Breast epithelium (tissue), 4 donors: ENCODE measurements around the gene DDX42. TPM values are rescaled to one million over a fixed set of nuclear protein-coding genes. Genes with fewer than 3 reads are reported as not detected.

Experiments
- DNase-seq, 2 donors: peaks; one replicate each; pipeline ENCODE4 v3.0.0-alpha.2; 2019; ENCODE audit warnings: low spot score in 2 of 2
- H3K27ac ChIP-seq, 2 donors: fragments of 200-600 bp; sonication (generic) in 1 of 2; one replicate each; pipeline ENCODE4 v1.5.1; 2016 to 2019; ENCODE audit warnings: mild to moderate bottlenecking in 1 of 2
- H3K27me3 ChIP-seq, 2 donors: fragments of 200-600 bp; sonication (generic) in 1 of 2; one replicate each; pipeline versions ENCODE4 v1.5.1 to v1.6.0; 2017 to 2019; ENCODE audit warnings: control low read depth in 1 of 2, mild to moderate bottlenecking in 1 of 2
- H3K36me3 ChIP-seq: fragments of 200-600 bp; one replicate; pipeline ENCODE4 v1.5.1; 2019
- H3K4me1 ChIP-seq, 2 donors: fragments of 200-600 bp; sonication (generic); one replicate each; pipeline ENCODE4 v1.5.1; 2016 to 2019; ENCODE audit warnings: control low read depth in 1 of 2
- H3K4me3 ChIP-seq, 3 donors: fragments of 200-600 bp; sonication (generic); 1 replicate in 2 of 3; 2 replicates in 1 of 3; pipeline ENCODE4 v1.5.1; 2016 to 2019; ENCODE audit warnings: mild to moderate bottlenecking in 3 of 3, moderate library complexity in 2 of 3
- H3K9me3 ChIP-seq, 2 donors: fragments of 200-600 bp; sonication (generic) in 1 of 2; one replicate each; pipeline ENCODE4 v1.5.1; 2016 to 2019; ENCODE audit warnings: control low read depth in 1 of 2
- POLR2A ChIP-seq: fragments of 450-650 bp; IDR thresholded peaks from one replicate; pipeline ENCODE4 v1.6.1; 2016; ENCODE audit warnings: antibody characterized with exemption, mild to moderate bottlenecking, moderate library complexity
- POLR2AphosphoS5 ChIP-seq, 3 donors: sonication (generic); formaldehyde crosslinking; IDR thresholded peaks; one replicate each; pipeline ENCODE4 v1.6.1; 2017; ENCODE audit warnings: antibody characterized with exemption in 3 of 3
- intact Hi-C: fragments of 100-400 bp; cut with DNase I; formaldehyde crosslinking; loops from one replicate; pipeline ENCODE4 v1.15.1; 2023; ENCODE audit warnings: low total_unique reads
- total RNA-seq, 3 donors: library from RNA; depleted of rRNA; stranded (reverse); fragments of >200 nt; gene quantifications; one replicate each; pipeline ENCODE4 v1.1.0, GENCODE V29; 2016
- TF ChIP-seq, protein P1 (sequence below), 3 donors: fragments of 450-650 bp; IDR thresholded peaks; one replicate each; pipeline ENCODE4 v1.5.1; 2016 to 2017; ENCODE audit warnings: antibody characterized with exemption in 3 of 3, mild to moderate bottlenecking in 3 of 3, moderate library complexity in 3 of 3

The DDX42 gene
- total RNA-seq, 3 donors from 2014 or later: 131 to 139 (median 139) TPM

DNA sequence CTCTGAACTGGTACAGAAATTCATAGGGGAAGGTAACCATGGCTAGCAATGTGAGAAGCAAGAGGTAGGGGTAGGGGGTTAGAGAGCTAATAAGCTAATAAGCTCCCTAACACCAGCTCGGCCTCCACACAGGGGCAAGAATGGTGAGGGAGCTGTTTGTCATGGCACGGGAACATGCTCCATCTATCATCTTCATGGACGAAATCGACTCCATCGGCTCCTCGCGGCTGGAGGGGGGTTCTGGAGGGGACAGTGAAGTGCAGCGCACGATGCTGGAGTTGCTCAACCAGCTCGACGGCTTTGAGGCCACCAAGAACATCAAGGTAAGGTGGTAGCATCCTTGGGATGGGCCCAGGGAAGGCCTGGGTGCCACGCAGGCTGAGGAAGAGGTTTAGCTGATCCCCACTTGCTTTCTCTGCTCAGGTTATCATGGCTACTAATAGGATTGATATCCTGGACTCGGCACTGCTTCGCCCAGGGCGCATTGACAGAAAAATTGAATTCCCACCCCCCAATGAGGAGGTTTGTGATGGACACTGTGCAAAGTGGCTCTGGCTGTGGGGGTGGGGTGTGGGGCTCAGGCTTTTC is 57.0 kb downstream of the DDX42 start:
- H3K9me3 ChIP-seq: no peaks in the 10 kb centered on the region
- H3K36me3 ChIP-seq: no peaks in the 10 kb centered on the region
- DNase-seq: no peak
- intact Hi-C loops: no loop called here
- H3K4me3 ChIP-seq: no peak overlapping the region
- peaks cover 4 to 17% of the 10 kb centered on the region in 2 donors for H3K4me1 ChIP-seq
- H3K27ac ChIP-seq: no peak overlapping the region
- TF ChIP-seq POLR2AphosphoS5 (IDR thresholded peaks at IDR 0.05) (no peak), POLR2A (no peak)
- TF ChIP-seq, protein P1, sequence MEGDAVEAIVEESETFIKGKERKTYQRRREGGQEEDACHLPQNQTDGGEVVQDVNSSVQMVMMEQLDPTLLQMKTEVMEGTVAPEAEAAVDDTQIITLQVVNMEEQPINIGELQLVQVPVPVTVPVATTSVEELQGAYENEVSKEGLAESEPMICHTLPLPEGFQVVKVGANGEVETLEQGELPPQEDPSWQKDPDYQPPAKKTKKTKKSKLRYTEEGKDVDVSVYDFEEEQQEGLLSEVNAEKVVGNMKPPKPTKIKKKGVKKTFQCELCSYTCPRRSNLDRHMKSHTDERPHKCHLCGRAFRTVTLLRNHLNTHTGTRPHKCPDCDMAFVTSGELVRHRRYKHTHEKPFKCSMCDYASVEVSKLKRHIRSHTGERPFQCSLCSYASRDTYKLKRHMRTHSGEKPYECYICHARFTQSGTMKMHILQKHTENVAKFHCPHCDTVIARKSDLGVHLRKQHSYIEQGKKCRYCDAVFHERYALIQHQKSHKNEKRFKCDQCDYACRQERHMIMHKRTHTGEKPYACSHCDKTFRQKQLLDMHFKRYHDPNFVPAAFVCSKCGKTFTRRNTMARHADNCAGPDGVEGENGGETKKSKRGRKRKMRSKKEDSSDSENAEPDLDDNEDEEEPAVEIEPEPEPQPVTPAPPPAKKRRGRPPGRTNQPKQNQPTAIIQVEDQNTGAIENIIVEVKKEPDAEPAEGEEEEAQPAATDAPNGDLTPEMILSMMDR (IDR thresholded peaks at IDR 0.05): no peak
- no peaks in the 10 kb centered on the region for H3K27me3 ChIP-seq

DNA sequence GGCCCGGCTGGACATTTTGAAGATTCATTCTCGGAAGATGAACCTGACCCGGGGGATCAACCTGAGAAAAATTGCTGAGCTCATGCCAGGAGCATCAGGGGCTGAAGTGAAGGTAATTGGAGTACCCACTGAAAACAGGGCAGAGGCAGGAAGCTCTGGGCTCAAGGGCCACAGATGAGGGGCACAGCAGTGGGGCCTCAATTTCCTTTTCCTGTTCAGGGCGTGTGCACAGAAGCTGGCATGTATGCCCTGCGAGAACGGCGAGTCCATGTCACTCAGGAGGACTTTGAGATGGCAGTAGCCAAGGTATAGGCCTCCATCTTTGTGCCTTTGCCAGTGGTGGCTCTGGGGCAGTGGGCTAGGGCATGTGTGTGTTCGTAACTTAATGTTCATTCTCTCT is 57.5 kb downstream of the DDX42 start:
- DNase-seq: no peak
- no peak overlapping the region for H3K4me3 ChIP-seq
- H3K27ac ChIP-seq: no peak overlapping the region
- no peaks in the 10 kb centered on the region for H3K9me3 ChIP-seq
- H3K27me3 ChIP-seq: no peaks in the 10 kb centered on the region
- peaks cover 4 to 15% of the 10 kb centered on the region in 2 donors for H3K4me1 ChIP-seq
- TF ChIP-seq, protein P1 (IDR thresholded peaks at IDR 0.05): no peak
- no peak for TF ChIP-seq POLR2A
- no peak for TF ChIP-seq POLR2AphosphoS5 (IDR thresholded peaks at IDR 0.05)
- intact Hi-C loops: no loop called here
- no peaks in the 10 kb centered on the region for H3K36me3 ChIP-seq

DNA sequence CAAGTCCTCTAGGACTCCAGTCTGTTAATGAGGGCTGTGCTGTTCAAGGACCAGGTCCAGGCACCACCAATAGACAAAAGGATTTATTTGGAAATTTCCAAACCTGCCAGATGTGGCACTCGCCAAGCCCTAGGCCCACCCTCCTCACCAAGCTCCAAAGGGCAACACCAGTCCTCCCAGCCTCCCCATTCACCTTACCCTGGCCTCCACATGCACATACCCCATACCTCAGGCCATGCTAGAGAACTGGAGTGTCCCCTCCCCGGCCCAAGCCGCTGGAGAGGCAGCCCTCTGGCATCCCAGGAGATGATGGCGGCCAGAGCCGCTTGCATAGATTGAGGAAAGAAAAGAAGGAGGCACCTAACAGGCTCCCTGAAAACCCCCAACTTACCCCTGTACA is 58.0 kb downstream of the DDX42 start:
- peaks cover 4 to 20% of the 10 kb centered on the region in 2 donors for H3K4me1 ChIP-seq

DNA sequence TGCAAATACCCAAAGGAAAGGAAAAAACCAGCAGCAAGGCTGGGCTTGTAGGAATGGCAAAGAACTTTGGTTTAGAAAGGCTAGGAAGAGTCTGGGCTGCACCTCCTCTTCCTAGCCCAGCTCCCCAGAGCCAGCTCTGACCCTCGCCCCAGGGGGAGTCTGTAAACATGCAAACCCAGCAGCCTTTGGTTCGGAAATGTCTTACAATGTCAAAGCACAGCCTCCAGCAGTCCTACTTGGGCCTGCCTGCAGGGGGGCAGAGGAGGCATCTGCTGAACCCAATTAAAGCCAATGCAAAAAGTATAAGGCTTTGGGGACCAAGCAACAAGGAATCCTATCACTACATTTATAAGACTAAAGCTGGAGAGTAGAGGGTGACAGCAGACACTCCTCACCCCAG is 58.5 kb downstream of the DDX42 start:
- intact Hi-C loops: no loop called here
- Histone ChIP-seq H3K4me3 (no peak overlapping the region), H3K36me3 (no peaks in the 10 kb centered on the region), H3K9me3 (no peaks in the 10 kb centered on the region), H3K4me1 (peaks cover 5 to 24% of the 10 kb centered on the region in 2 donors), H3K27ac (no peak overlapping the region), H3K27me3 (no peaks in the 10 kb centered on the region)
- TF ChIP-seq, protein P1 (IDR thresholded peaks at IDR 0.05): no peak
- no peak for TF ChIP-seq POLR2AphosphoS5 (IDR thresholded peaks at IDR 0.05)
- no peak for TF ChIP-seq POLR2A
- DNase-seq: no peak

More for the DNA sequence above, 58.0 kb downstream of the DDX42 start:
- Histone ChIP-seq H3K9me3 (no peaks in the 10 kb centered on the region), H3K4me3 (no peak overlapping the region), H3K27me3 (no peaks in the 10 kb centered on the region), H3K27ac (no peak overlapping the region), H3K36me3 (no peaks in the 10 kb centered on the region)
- intact Hi-C loops: no loop called here
- TF ChIP-seq POLR2A (no peak), POLR2AphosphoS5 (IDR thresholded peaks at IDR 0.05) (no peak)
- TF ChIP-seq, protein P1 (IDR thresholded peaks at IDR 0.05): no peak
- DNase-seq: no peak

DNA sequence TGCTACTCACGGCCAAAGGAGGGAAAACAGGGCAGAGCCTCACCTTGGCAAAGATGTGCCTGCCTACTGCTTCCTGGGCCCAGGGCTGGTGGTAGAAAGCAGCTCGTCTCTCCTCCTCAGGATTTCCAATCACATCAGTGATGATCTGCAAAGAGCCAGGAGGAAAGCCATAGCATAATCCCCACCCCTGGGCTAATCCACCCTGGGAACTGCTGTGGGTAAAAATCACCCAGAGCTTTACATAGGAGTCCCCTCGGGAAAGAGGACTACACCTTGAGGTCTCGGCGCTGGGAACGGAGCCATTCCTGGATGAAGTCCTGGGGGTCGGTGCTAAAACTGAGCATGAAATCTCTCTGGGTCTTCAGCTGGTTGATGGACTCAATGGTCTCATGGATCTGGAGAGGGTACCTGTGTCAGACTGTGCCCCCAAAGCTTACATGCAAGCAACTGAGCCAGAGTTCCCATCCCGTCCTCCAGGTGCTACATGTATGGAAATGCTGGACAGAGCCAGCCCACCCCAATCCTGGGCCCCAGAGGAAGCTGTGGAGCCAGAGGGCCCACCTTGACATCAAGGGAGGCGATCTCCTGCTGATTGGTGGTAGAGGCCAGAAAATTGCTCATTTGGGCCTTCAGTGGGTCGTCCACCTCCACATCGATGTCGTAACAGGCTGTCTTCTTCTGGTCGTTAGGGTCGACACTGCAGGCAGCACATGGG is 59.2 kb downstream of the DDX42 start:
- Histone ChIP-seq H3K4me1 (peaks cover 10 to 28% of the 10 kb centered on the region in 2 donors), H3K27me3 (no peaks in the 10 kb centered on the region), H3K4me3 (no peak overlapping the region), H3K9me3 (no peaks in the 10 kb centered on the region), H3K36me3 (no peaks in the 10 kb centered on the region), H3K27ac (peak overlapping the region in 1 of 2 donors; percentile 5)
- DNase-seq: no peak
- intact Hi-C loops: no loop called here
- TF ChIP-seq, protein P1 (IDR thresholded peaks at IDR 0.05): no peak
- TF ChIP-seq POLR2AphosphoS5 (IDR thresholded peaks at IDR 0.05): no peak
- TF ChIP-seq POLR2A: no peak
